ENCODE results near the gene IL11. TPM values are rescaled to one million over a fixed set of nuclear protein-coding genes. Genes with fewer than 3 reads are reported as not detected.

IL11 gene
- total and polyA plus RNA-seq, 2 of the 13 experiments (the other 11 are each of a cell fraction or from before 2014, with no cell fraction given), result 2.5 to 2.9 TPM

GRCh38 chr19:55385724-55386492, 15.6 kb upstream of the IL11 start, which contains the start of gene RPL28 (continued):
- TF ChIP-seq ZBTB10 (CRISPR knock-in tag; IDR thresholded peaks at IDR 0.05; ENCODE audit: borderline replicate concordance), result 0 out of 2 replicates have a peak, but pooled peaks have one; percentile 57
- peak; percentile 75; the same call in 1 of the 2 replicates for TF ChIP-seq ZNF280D (CRISPR knock-in tag; IDR thresholded peaks at IDR 0.05)
- no peak for TF ChIP-seq ZNF33B (CRISPR knock-in tag; IDR thresholded peaks at IDR 0.05)
- TF ChIP-seq ZNF235 (CRISPR knock-in tag; IDR thresholded peaks at IDR 0.05; ENCODE audit: borderline replicate concordance), result no peak
- no peak for TF ChIP-seq ZNF549 (CRISPR knock-in tag; IDR thresholded peaks at IDR 0.05)
- no peak for TF ChIP-seq TAF15 (IDR thresholded peaks at IDR 0.05; ENCODE audit: low read depth, low read length, poor library complexity, severe bottlenecking)
- peak; percentile 77 for TF ChIP-seq MAF1 (CRISPR knock-in tag; IDR thresholded peaks at IDR 0.05; ENCODE audit: borderline replicate concordance)
- no peak; the same call in 1 of the 2 replicates for TF ChIP-seq KLF11 (CRISPR knock-in tag; IDR thresholded peaks at IDR 0.05)
- no peak for TF ChIP-seq PBX2 (CRISPR knock-in tag; IDR thresholded peaks at IDR 0.05)
- no peak for TF ChIP-seq ZNF142 (CRISPR knock-in tag; IDR thresholded peaks at IDR 0.05)
- TF ChIP-seq HINFP (CRISPR knock-in tag; IDR thresholded peaks at IDR 0.05; ENCODE audit: low read depth), result peak; percentile 79
- TF ChIP-seq NBN (conservative IDR thresholded peaks at IDR 0.05), result no peak
- no peak for TF ChIP-seq ZFP62 (CRISPR knock-in tag; IDR thresholded peaks at IDR 0.05)
- peak; percentile 87; the same call in 1 of the 2 replicates for TF ChIP-seq IRF2 (CRISPR knock-in tag; IDR thresholded peaks at IDR 0.05)
